Hematopoietic multipotent progenitor cell (in vitro differentiated cells): ENCODE results near the gene CYP4F8. TPM values are rescaled to one million over a fixed set of nuclear protein-coding genes. Genes with fewer than 3 reads are reported as not detected.

Experiments
- DNase-seq, 3 donors: peaks; one replicate each; pipeline ENCODE4 v3.0.0-alpha.2; 2011 to 2015; ENCODE audit warnings: low read depth in 2 of 3, low spot score in 2 of 3
- total RNA-seq: library from RNA; depleted of rRNA; stranded (reverse); fragments of >200 nt; gene quantifications from one replicate; pipeline ENCODE4 v1.2.3, GENCODE V29; 2012

Gene CYP4F8
- total RNA-seq, 1 donor, result under 0.01 TPM

- no peak for DNase-seq
Measured at GRCh38 chr19:15615526-15615925, 508 bp downstream of the CYP4F8 start.

- DNase-seq, result no peak
Measured at GRCh38 chr19:15616183-15616582, 1.2 kb downstream of the CYP4F8 start.

- DNase-seq, result no peak
Measured at GRCh38 chr19:15616627-15617270, 1.7 kb downstream of the CYP4F8 start.

GRCh38 chr19:15618321-15618720 is 3.3 kb downstream of the CYP4F8 start:
- no peak for DNase-seq

GRCh38 chr19:15621801-15622200 is 6.8 kb downstream of the CYP4F8 start:
- DNase-seq, result no peak

GRCh38 chr19:15622991-15623390 is 8.0 kb downstream of the CYP4F8 start:
- no peak for DNase-seq

GRCh38 chr19:15623711-15624318 is 8.8 kb downstream of the CYP4F8 start:
- peak in 2 of 3 donors; percentile 21 to 48 for DNase-seq

GRCh38 chr19:15628236-15629002 is 13.4 kb downstream of the CYP4F8 start:
- DNase-seq, result no peak

- peak; percentile 68 to 85 (median 77) for DNase-seq
Measured at GRCh38 chr19:15629003-15629880, 14.2 kb downstream of the CYP4F8 start.

GRCh38 chr19:15631817-15632216 is 16.8 kb downstream of the CYP4F8 start:
- peak in 2 of 3 donors; percentile 44 to 61 for DNase-seq

- no peak for DNase-seq
Measured at GRCh38 chr19:15633082-15633835, 18.2 kb downstream of the CYP4F8 start.

GRCh38 chr19:15634105-15634504 is 19.1 kb downstream of the CYP4F8 start:
- DNase-seq, result no peak

- no peak for DNase-seq
Measured at GRCh38 chr19:15635016-15635805, 20.2 kb downstream of the CYP4F8 start.

- DNase-seq, result no peak
Measured at GRCh38 chr19:15636026-15636425, 21.0 kb downstream of the CYP4F8 start.

- DNase-seq, result no peak
Measured at GRCh38 chr19:15639596-15639995, 24.6 kb downstream of the CYP4F8 start.

- peak in 1 of 3 donors; percentile 26 for DNase-seq
Measured at GRCh38 chr19:15640294-15640903, 25.4 kb downstream of the CYP4F8 start, which contains the start of gene CYP4F3. TSS of gene CYP4F3 (plus strand) at chr19:15640897. CDS start at chr19:15641416, 519 bp downstream.

GRCh38 chr19:15640904-15641597 is 26.0 kb downstream of the CYP4F8 start:
- no peak for DNase-seq

GRCh38 chr19:15641901-15642491 is 27.0 kb downstream of the CYP4F8 start:
- peak in 1 of 3 donors; percentile 15 for DNase-seq
